T-helper 22 cell (primary cell): ENCODE results near the gene NUDT3.
"Not testable (repeated sequence)": the region's sequence is repeated elsewhere in the genome, so short reads cannot be mapped to it uniquely, and the experiment has no call there.

ENCODE experiments used
- DNase-seq: peaks from one replicate; pipeline ENCODE4 v3.0.0-alpha.2; 2020; ENCODE audit warnings: low read depth

NUDT3 gene

GRCh38 chr6:34393191-34393965 lies 909 bp upstream of the NUDT3 start:
- DNase-seq = no peak

- DNase-seq = peak; percentile 25
These were observed 528 bp downstream of the NUDT3 start for GRCh38 chr6:34391786-34392496.

- DNase-seq = no peak
These were observed 1.0 kb downstream of the NUDT3 start for GRCh38 chr6:34391473-34391785.

- DNase-seq = no peak
These were observed 1.7 kb downstream of the NUDT3 start for GRCh38 chr6:34390531-34391472.

- DNase-seq = no peak
These were observed 3.4 kb downstream of the NUDT3 start for GRCh38 chr6:34389034-34389433.

GRCh38 chr6:34388421-34388820 lies 4.0 kb downstream of the NUDT3 start:
- DNase-seq = no peak

- no peak for DNase-seq
These were observed 5.9 kb downstream of the NUDT3 start for GRCh38 chr6:34386316-34387137.

GRCh38 chr6:34385793-34386195 lies 6.7 kb downstream of the NUDT3 start:
- DNase-seq = no peak

GRCh38 chr6:34384321-34385153 lies 7.9 kb downstream of the NUDT3 start:
- DNase-seq = no peak

GRCh38 chr6:34383656-34384320 lies 8.7 kb downstream of the NUDT3 start:
- DNase-seq = no peak

GRCh38 chr6:34383161-34383631 lies 9.3 kb downstream of the NUDT3 start:
- no peak for DNase-seq

- DNase-seq = no peak
These were observed 11.4 kb downstream of the NUDT3 start for GRCh38 chr6:34381081-34381480.

- DNase-seq = no peak
These were observed 14.0 kb downstream of the NUDT3 start for GRCh38 chr6:34378470-34378869.

- DNase-seq = no peak
These were observed 14.5 kb downstream of the NUDT3 start for GRCh38 chr6:34377984-34378383.

GRCh38 chr6:34377571-34377970 lies 14.9 kb downstream of the NUDT3 start:
- not testable (repeated sequence) for DNase-seq

- DNase-seq = no peak
These were observed 16.6 kb downstream of the NUDT3 start for GRCh38 chr6:34375833-34376232.

GRCh38 chr6:34374508-34374907 lies 18.0 kb downstream of the NUDT3 start:
- DNase-seq = no peak

GRCh38 chr6:34374069-34374468 lies 18.4 kb downstream of the NUDT3 start:
- no peak for DNase-seq

GRCh38 chr6:34373511-34373910 lies 19.0 kb downstream of the NUDT3 start:
- no peak for DNase-seq

- DNase-seq = not testable (repeated sequence)
These were observed 20.6 kb downstream of the NUDT3 start for GRCh38 chr6:34371865-34372264.
